Fibroblast of villous mesenchyme (primary cell): Measurements from ENCODE around the gene SNX4. TPM values are rescaled to one million over a fixed set of nuclear protein-coding genes. Genes with fewer than 3 reads are reported as not detected.
"Not testable (repeated sequence)": the region's sequence is repeated elsewhere in the genome, so short reads cannot be mapped to it uniquely, and the experiment has no call there.

Experiments
- DNase-seq: peaks from one replicate; pipeline ENCODE4 v3.0.0-alpha.2; 2010; ENCODE audit warnings: low read depth
- H3K4me3 ChIP-seq: 2 replicates; pipeline ENCODE4 v1.5.1; 2011; ENCODE audit warnings: low read depth, mild to moderate bottlenecking, low read length
- CTCF ChIP-seq: IDR thresholded peaks from 2 replicates; pipeline ENCODE4 v1.5.1; 2012; ENCODE audit warnings: low read depth, mild to moderate bottlenecking, low read length; ENCODE audit not compliant: insufficient read depth
- total RNA-seq: library from RNA; depleted of rRNA; stranded (reverse); fragments of >200 nt; gene quantifications from 2 replicates; pipeline ENCODE4 v1.2.3, GENCODE V29; 2012

Gene SNX4
- total RNA-seq, 1 donor, result 37.6 TPM

GRCh38 chr3:125414669-125415068 is 105.3 kb downstream of the SNX4 start:
- TF ChIP-seq CTCF, result no peak
- H3K4me3 ChIP-seq, result no peak overlapping the region
- DNase-seq, result no peak

- TF ChIP-seq CTCF, result no peak
- H3K4me3 ChIP-seq, result no peak overlapping the region
- no peak for DNase-seq
Observed at GRCh38 chr3:125410922-125411321, 109.1 kb downstream of the SNX4 start.

- TF ChIP-seq CTCF, result no peak
- no peak for DNase-seq
- no peak overlapping the region for H3K4me3 ChIP-seq
Observed at GRCh38 chr3:125406070-125406469, 113.9 kb downstream of the SNX4 start.

- not testable (repeated sequence) for DNase-seq, H3K4me3 ChIP-seq
Observed at GRCh38 chr3:125405515-125405914, 114.5 kb downstream of the SNX4 start.

- DNase-seq, result no peak
- no peak overlapping the region for H3K4me3 ChIP-seq
- TF ChIP-seq CTCF, result no peak
Observed at GRCh38 chr3:125403789-125404188, 116.2 kb downstream of the SNX4 start.

- no peak overlapping the region for H3K4me3 ChIP-seq
- TF ChIP-seq CTCF, result no peak
- DNase-seq, result no peak
Observed at GRCh38 chr3:125402639-125403038, 117.4 kb downstream of the SNX4 start.

- H3K4me3 ChIP-seq, result no peak overlapping the region
- TF ChIP-seq CTCF, result no peak
- no peak for DNase-seq
Observed at GRCh38 chr3:125401402-125401801, 118.6 kb downstream of the SNX4 start.
